GM12892 (cell line): Measurements from ENCODE around the gene MUC6.

ENCODE experiments used
- POLR2A ChIP-seq: IDR thresholded peaks from 2 replicates; pipeline ENCODE4 v1.6.1; 2011; ENCODE audit warnings: low read depth, low read length, control low read depth
- POLR2AphosphoS5 ChIP-seq: IDR thresholded peaks from 2 replicates; pipeline ENCODE4 v1.6.1; 2011; ENCODE audit warnings: low read depth, low read length, control low read depth

DNA sequence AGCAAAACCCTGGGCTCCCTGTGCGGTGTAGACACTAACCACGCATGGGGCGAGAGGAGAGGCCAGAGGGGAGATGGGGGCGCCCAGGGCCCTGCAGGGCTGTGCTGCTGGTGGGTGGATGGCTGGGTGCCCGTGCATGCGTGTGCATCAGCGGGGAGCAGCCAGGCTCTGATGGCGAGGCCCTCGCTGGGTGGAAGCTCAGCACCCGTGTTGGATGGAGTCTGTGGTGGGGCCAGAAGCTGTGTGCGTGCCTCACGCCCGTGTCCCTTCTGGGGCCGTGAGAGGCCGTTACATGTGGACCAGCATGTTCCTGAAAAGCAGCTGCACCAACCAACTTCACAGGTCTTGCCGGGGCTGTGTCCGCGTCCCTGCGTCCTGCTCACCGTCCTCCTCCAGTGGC lies 33.4 kb downstream of the MUC6 start:
- TF ChIP-seq POLR2A (no peak), POLR2AphosphoS5 (no peak)
